C4-2B (cell line): ENCODE measurements around the gene MAGEA4.

Experiments used
- CTCF ChIP-seq: fragments of 450-650 bp; conservative IDR thresholded peaks from 2 replicates; pipeline ENCODE4 v1.5.1; 2017; ENCODE audit warnings: mild to moderate bottlenecking
- ZFX ChIP-seq: fragments of 450-650 bp; IDR thresholded peaks from 2 replicates; pipeline ENCODE4 v1.6.1; 2017

- no peak for TF ChIP-seq CTCF
- no peak for TF ChIP-seq ZFX
Measured at GRCh38 chrX:151935358-151935757, 22.7 kb downstream of the MAGEA4 start.
